Left colon (tissue), 2 donors: Measurements from ENCODE around the gene MAN2A1. TPM values are rescaled to one million over a fixed set of nuclear protein-coding genes. Genes with fewer than 3 reads are reported as not detected.
A peak's percentile ranks its signal among the peaks of the same experiment; 100 is the strongest.

ENCODE experiments used
- ATAC-seq: fragments of 200-7000 bp; cut with Tn5 transposase; one replicate; pipeline ENCODE4 v1.9.1; 2020; ENCODE audit warnings: mild to moderate bottlenecking, moderate library complexity
- DNase-seq, 2 donors: peaks; one replicate each; pipeline ENCODE4 v3.0.0-alpha.2; 2020
- intact Hi-C, 2 donors: fragments of 100-400 bp; cut with DNase I in 1 of 2; cut with micrococcal nuclease in 1 of 2; formaldehyde crosslinking; loops; one replicate each; pipeline versions ENCODE4 v1.11.2 to v1.14.0; 2022; cut with DNase I, micrococcal nuclease
- total RNA-seq, 2 donors: library from RNA; stranded (reverse); fragmentation: NEBNext Ultra II Directional; extraction: Animal tissue kit (Norgen Biotek cat#: 25700); gene quantifications; one replicate each; pipeline ENCODE4 v1.2.1, GENCODE V29; 2021
- donor health status: DM: no; HTN: no; CAD: no.
- donor health status: DM: yes; HTN: yes; CAD: no.

MAN2A1 gene
- total RNA-seq, 2 donors from 2014 or later = 89.5 to 106 TPM

DNA sequence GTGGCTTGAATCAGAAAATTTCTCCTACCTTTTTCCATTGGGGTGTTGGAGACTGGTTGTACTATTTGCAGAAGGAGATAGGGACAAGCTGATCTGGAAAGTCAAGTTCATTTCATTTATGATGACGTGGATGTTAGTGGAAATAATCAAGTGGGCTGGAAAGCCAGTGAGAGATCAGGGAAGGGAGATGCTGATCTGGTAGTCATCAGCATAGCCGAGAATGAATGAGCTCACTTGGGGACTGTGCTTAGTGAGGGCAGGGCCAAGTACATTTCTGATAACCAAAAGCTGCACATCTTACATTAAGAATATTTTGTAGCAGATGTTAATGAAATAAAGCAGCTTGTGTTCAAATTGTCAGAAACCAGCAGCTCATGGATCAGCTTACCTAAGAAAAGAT lies 12.1 kb downstream of the MAN2A1 start:
- intact Hi-C loops = no loop called here
- DNase-seq (no peak), ATAC-seq (no peak)

GRCh38 chr5:109703166-109703565 lies 13.4 kb downstream of the MAN2A1 start:
- no peak for ATAC-seq
- no peak for DNase-seq
- intact Hi-C loops = no loop called here

- ATAC-seq (no peak), DNase-seq (no peak)
- intact Hi-C loops = no loop called here
These were observed 14.1 kb downstream of the MAN2A1 start for GRCh38 chr5:109703829-109704228.

DNA sequence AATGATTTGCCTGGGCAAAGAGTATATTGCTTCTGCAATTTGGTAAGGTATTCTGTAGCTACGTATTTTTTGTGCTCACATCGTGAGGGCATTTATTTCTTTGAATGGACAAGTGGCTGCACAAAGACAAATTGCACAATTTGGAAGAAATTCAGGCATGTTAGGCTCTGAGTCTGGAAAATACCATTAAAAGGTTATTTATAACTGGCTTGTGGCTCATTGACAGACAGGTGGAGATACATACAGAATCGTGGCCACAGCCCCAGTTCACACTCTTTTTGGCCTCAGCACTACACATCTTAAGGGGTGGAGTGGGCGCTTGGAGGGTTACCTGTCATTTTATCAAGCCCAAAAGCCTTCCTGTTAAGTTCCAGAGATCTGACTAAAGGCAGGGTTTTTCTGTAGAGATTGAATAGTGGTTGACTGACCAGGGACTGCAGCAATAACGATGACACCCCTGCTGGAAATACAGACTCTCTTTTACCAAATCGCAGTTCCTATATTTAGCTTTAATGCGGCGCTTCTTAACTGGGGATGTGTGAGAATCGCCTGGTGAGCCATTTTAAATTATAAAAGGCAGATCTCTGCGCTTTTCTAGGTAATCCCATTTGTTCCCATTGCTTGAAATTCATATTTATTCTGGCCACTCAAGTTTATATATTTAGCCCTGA lies 14.7 kb downstream of the MAN2A1 start:
- intact Hi-C loops = no loop called here
- DNase-seq = no peak
- ATAC-seq = no peak

- ATAC-seq (no peak), DNase-seq (no peak)
- intact Hi-C loops = no loop called here
These were observed 15.9 kb downstream of the MAN2A1 start for GRCh38 chr5:109705596-109705995.

DNA sequence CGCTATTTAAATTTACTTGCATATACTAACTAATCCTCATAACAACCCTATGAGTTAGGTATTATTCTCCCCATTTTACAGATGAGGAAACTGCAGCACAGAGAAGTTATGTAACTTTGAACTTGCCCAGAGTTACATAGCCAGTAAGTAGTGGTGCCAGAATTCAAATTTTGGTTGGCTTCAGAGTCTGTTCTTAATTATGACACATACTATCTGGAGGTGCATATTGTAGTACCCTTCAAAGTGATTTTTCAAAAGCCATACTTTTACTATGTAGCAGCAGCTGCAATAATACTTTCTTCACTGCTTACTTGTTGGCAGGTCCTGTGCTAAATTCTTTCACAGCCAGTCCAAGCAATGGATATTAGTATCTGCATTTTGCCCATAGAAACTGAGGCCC lies 16.4 kb downstream of the MAN2A1 start:
- intact Hi-C loops = no loop called here
- ATAC-seq (no peak), DNase-seq (no peak)

DNA sequence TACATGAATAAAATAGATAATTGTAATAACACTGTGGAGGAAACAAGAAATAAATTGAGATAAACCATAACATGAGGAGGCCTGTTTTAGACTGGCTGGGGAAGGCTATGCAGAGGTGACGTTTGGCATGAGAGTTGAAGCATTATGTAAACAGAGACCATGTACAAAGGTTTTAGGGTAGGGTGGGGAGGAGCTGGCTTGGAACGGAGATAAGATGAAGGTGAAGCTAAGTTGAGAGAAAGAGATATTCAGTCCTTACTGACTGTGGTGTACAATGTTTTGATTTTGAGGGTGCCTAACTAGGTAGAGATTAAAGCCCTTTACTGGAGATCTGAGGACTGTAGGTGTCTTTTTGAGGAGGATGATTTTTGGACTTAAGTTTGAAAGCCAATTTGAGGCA lies 17.8 kb downstream of the MAN2A1 start:
- ATAC-seq = peak; percentile 98

GRCh38 chr5:109708813-109709212 lies 19.1 kb downstream of the MAN2A1 start:
- DNase-seq (no peak), ATAC-seq (no peak)
- intact Hi-C loops = no loop called here

More for the DNA sequence above, 17.8 kb downstream of the MAN2A1 start:
- DNase-seq = no peak
- intact Hi-C loops = no loop called here

GRCh38 chr5:109709225-109709624 lies 19.5 kb downstream of the MAN2A1 start:
- intact Hi-C loops = no loop called here
- no peak for DNase-seq
- ATAC-seq = peak; percentile 39

- intact Hi-C loops = no loop called here
- no peak for ATAC-seq
- DNase-seq = no peak
These were observed 21.9 kb downstream of the MAN2A1 start for GRCh38 chr5:109711673-109712072.

GRCh38 chr5:109713453-109713852 lies 23.7 kb downstream of the MAN2A1 start:
- DNase-seq = no peak
- ATAC-seq = no peak

DNA sequence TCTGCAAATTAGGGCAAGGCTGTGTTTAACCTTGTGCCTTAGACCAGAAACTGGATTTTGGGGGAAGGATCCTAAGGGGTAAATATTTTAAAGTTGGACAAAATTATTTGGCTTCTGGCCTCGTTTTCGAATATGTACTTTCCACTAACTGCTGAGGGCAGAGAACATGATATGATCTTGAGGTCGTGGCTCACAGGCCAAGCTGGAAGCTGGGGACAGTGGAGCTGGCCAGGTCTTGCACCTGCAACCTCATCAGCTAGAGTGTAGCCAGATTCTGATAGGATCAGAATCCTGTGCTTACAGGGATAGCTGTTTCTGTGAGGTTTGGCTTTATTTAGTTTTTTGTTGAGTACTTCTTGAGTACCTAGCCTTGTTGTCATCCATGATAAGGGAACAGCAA lies 24.9 kb downstream of the MAN2A1 start:
- intact Hi-C loops = no loop called here
- DNase-seq (no peak), ATAC-seq (no peak)

More at GRCh38 chr5:109713453-109713852, 23.7 kb downstream of the MAN2A1 start:
- intact Hi-C loops = no loop called here

DNA sequence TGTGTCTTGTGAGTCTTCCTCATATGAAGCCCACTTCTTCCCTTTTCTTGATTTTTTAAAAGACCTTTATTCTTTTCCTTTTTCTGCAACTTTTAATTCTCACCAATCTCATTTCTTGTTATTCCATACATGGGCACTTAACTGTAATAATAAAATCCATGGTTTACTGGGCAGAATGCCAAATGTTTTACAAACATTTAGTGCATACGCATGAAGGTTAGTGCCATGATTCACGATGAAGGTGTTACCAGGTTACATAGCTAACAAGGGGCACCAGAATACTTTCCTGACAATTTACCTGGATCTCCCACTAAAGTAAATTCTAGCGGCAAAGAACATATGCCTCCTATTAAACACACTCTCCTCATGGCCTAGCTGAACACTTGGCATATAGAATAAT lies 28.5 kb downstream of the MAN2A1 start:
- ATAC-seq = peak; percentile 78
- DNase-seq = no peak
- intact Hi-C loops = no loop called here

DNA sequence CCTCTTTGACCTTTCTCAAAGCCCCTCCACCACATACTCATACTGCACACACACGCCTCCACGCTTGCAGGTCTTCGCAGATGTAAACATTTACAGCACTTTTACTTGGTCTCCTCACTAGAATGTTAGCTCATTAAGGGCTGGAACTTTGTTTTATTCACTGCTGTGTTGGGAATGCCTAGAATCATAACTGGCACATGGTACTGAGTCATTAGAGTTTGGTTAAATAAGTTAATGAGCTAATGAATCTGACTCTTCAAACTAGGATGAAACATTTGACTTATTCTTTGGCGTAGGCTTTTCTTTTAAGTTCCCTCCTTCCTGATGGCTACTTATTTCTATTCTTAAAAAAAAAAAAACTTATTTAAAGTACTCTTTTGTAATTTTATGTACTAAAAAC lies 28.9 kb downstream of the MAN2A1 start:
- intact Hi-C loops = no loop called here
- ATAC-seq = no peak
- no peak for DNase-seq

- DNase-seq (no peak), ATAC-seq (no peak)
- intact Hi-C loops = no loop called here
These were observed 30.3 kb downstream of the MAN2A1 start for GRCh38 chr5:109719978-109720377.

DNA sequence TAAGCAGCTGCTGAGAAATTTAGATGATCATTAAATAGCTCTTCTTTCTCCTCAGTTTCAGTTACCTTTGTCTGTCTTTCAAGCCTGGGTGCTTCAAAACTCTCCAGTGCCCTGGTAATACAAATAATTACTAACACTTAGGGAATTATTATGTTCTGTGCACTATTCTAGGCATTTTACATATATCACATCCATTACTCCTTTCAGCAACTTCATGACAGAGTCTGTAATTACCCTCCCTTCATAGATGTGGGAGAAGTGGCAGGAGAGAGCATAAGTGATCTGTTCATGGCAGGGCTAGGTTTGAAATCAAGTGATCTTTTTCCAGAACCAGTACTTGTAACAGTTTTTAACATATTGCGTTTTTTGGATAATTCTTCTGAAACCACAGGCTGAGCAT lies 32.0 kb downstream of the MAN2A1 start:
- DNase-seq (no peak), ATAC-seq (no peak)
- intact Hi-C loops = no loop called here

GRCh38 chr5:109723606-109724005 lies 33.9 kb downstream of the MAN2A1 start:
- DNase-seq (no peak), ATAC-seq (no peak)
- intact Hi-C loops = no loop called here

DNA sequence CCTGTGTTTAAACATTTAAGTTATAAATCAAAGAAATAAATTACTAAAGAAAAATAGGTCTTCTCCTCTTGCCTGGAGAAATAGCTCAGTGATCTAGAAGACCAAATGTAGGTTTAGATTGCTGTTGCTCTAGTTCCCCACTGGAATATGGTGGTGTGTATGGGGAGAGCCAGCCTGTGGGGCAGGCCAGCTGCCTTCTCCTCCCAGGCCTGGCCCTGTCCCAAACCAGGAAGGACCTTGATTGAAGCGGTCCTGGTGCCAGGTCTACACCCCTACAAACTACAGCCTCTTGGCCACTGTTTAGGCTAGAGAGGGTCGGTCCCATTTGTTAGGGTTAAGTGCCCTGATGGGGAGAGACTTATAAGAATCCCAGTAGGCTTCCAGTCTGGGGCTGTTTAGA lies 35.4 kb downstream of the MAN2A1 start:
- ATAC-seq (peak; percentile 37), DNase-seq (no peak)
- intact Hi-C loops = no loop called here

GRCh38 chr5:109739741-109740728 lies 50.3 kb downstream of the MAN2A1 start:
- DNase-seq = no peak
- intact Hi-C loops = no loop called here
- ATAC-seq = no peak

GRCh38 chr5:109740966-109741365 lies 51.2 kb downstream of the MAN2A1 start:
- no peak for DNase-seq
- intact Hi-C loops = no loop called here
- no peak for ATAC-seq
